H1 (cell line): ENCODE results near the gene GRID1. TPM values are rescaled to one million over a fixed set of nuclear protein-coding genes. Genes with fewer than 3 reads are reported as not detected.

Source experiments
- CTCF ChIA-PET: fragments of 300-600 bp; sonication (Branson Sonifier 250); formaldehyde crosslinking; loops from one replicate; lab custom pipeline; 2021; ENCODE audit not compliant: partially characterized antibody; lab: Charles Lee
- POLR2A ChIA-PET: fragments of 300-600 bp; sonication (Branson Sonifier 250); formaldehyde crosslinking; loops from one replicate; lab custom pipeline; 2021; ENCODE audit warnings: inconsistent platforms; ENCODE audit not compliant: partially characterized antibody; lab: Charles Lee
- DNase-seq, 2 experiments: peaks; one replicate each; pipeline versions ENCODE4 v3.0.0 to v3.0.0-alpha.2; 2010 to 2022; ENCODE audit warnings: low spot score in 2 of 2, low read depth in 1 of 2, mixed read lengths in 1 of 2
- FAIRE-seq: peaks from 2 replicates; lab custom pipeline; 2011; peaks lifted over from hg19 to GRCh38; lab: Jason Lieb, UNC
- H2AFZ ChIP-seq: 2 replicates; pipeline ENCODE4 v1.8.1; 2012; ENCODE audit warnings: low read length, inconsistent platforms
- H2AK5ac ChIP-seq: 2 replicates; pipeline ENCODE4 v1.6.1; 2013; ENCODE audit warnings: low read depth, low read length
- H2BK120ac ChIP-seq: replicated peaks from 2 replicates; pipeline ENCODE3; 2013; ENCODE audit warnings: low read depth, low read length, inconsistent platforms
- H2BK12ac ChIP-seq: 2 replicates; pipeline ENCODE4 v1.6.1; 2013; ENCODE audit warnings: low read depth, low read length
- H2BK15ac ChIP-seq: 2 replicates; pipeline ENCODE4 v1.6.1; 2013; ENCODE audit warnings: low read length
- H2BK20ac ChIP-seq: 2 replicates; pipeline ENCODE4 v1.6.1; 2013; ENCODE audit warnings: low read length
- H2BK5ac ChIP-seq: 2 replicates; pipeline ENCODE4 v1.6.1; 2013; ENCODE audit warnings: low read depth, low read length
- H3K14ac ChIP-seq: 2 replicates; pipeline ENCODE4 v1.6.1; 2013; ENCODE audit warnings: inconsistent platforms; ENCODE audit not compliant: insufficient read length
- H3K18ac ChIP-seq: 2 replicates; pipeline ENCODE4 v1.6.1; 2013; ENCODE audit warnings: low read length; ENCODE audit errors: extremely low read depth
- H3K23ac ChIP-seq: 2 replicates; pipeline ENCODE4 v1.6.1; 2013; ENCODE audit warnings: inconsistent platforms; ENCODE audit not compliant: insufficient read length
- H3K23me2 ChIP-seq: 2 replicates; pipeline ENCODE4 v1.6.1; 2013; ENCODE audit warnings: low read depth, low read length
- H3K27ac ChIP-seq: 2 replicates; pipeline ENCODE4 v1.6.1; 2011; ENCODE audit warnings: low read depth, low read length, inconsistent platforms
- H3K27me3 ChIP-seq, 4 experiments: replicated peaks in 1 of 4; 1 replicate in 1 of 4; 2 replicates in 3 of 4; pipeline versions ENCODE4 v1.6.1 to v1.8.1; 2011 to 2013; ENCODE audit warnings: low read length in 3 of 4, mild to moderate bottlenecking in 3 of 4, inconsistent platforms in 2 of 4, mixed read lengths in 2 of 4, moderate library complexity in 1 of 4; ENCODE audit not compliant: control insufficient read depth in 3 of 4, insufficient read depth in 3 of 4; ENCODE audit errors: extremely low read depth in 1 of 4
- H3K36me3 ChIP-seq, 4 experiments: 2 replicates each; pipeline versions ENCODE4 v1.6.1 to v1.8.1; 2011 to 2013; ENCODE audit warnings: mild to moderate bottlenecking in 4 of 4, low read length in 3 of 4, moderate library complexity in 2 of 4, control low read depth in 1 of 4, inconsistent platforms in 1 of 4; ENCODE audit not compliant: insufficient read depth in 4 of 4, control insufficient read depth in 2 of 4
- H3K4ac ChIP-seq: replicated peaks from 2 replicates; pipeline ENCODE3; 2013; ENCODE audit warnings: low read length, low read depth, mixed read lengths, inconsistent platforms; ENCODE audit not compliant: insufficient read length
- H3K4me1 ChIP-seq, 4 experiments: replicated peaks in 1 of 4; 1 replicate in 1 of 4; 2 replicates in 3 of 4; pipeline versions ENCODE4 v1.6.1 to v1.8.1; 2011 to 2013; ENCODE audit warnings: low read length in 3 of 4, inconsistent platforms in 2 of 4, mixed read lengths in 1 of 4; ENCODE audit not compliant: insufficient read depth in 4 of 4, control insufficient read depth in 3 of 4
- H3K4me2 ChIP-seq, 2 experiments: 2 replicates each; pipeline versions ENCODE4 v1.6.1 to v1.8.1; 2011 to 2013; ENCODE audit warnings: low read depth in 2 of 2, low read length in 2 of 2, control low read depth in 1 of 2, inconsistent platforms in 1 of 2, mild to moderate bottlenecking in 1 of 2; ENCODE audit not compliant: insufficient read depth in 1 of 2
- H3K4me3 ChIP-seq, 4 experiments: fragments of 200-600, 300-600 bp in 1 of 4; sonication (generic), shearing (Covaris generic), sonication (Bioruptor Twin) in 1 of 4; 2 replicates each; pipeline versions ENCODE4 v1.5.1 to v1.8.1; 2011 to 2016; ENCODE audit warnings: low read length in 4 of 4, low read depth in 3 of 4, control low read depth in 2 of 4, inconsistent platforms in 2 of 4, mild to moderate bottlenecking in 2 of 4, mixed read lengths in 1 of 4, moderate library complexity in 1 of 4; ENCODE audit not compliant: insufficient read depth in 2 of 4; ENCODE audit errors: extremely low read depth in 1 of 4
- H3K56ac ChIP-seq: replicated peaks from 2 replicates; pipeline ENCODE3; 2013; ENCODE audit warnings: low read depth, mild to moderate bottlenecking, mixed read lengths, low read length, inconsistent platforms; ENCODE audit not compliant: insufficient read length
- H3K79me1 ChIP-seq: 2 replicates; pipeline ENCODE4 v1.6.1; 2013; ENCODE audit warnings: low read depth, low read length, control low read depth
- H3K79me2 ChIP-seq, 2 experiments: 2 replicates each; pipeline versions ENCODE4 v1.6.1 to v1.8.1; 2012 to 2013; ENCODE audit warnings: low read length in 2 of 2, mild to moderate bottlenecking in 2 of 2, inconsistent platforms in 1 of 2; ENCODE audit not compliant: insufficient read depth in 2 of 2, control insufficient read depth in 1 of 2
- H3K9ac ChIP-seq, 4 experiments: replicated peaks in 1 of 4; 1 replicate in 1 of 4; 2 replicates in 3 of 4; pipeline versions ENCODE4 v1.6.1 to v1.8.1; 2011 to 2013; ENCODE audit warnings: low read depth in 3 of 4, low read length in 3 of 4, control low read depth in 2 of 4, mild to moderate bottlenecking in 2 of 4, moderate library complexity in 2 of 4, inconsistent platforms in 1 of 4; ENCODE audit errors: extremely low read depth in 1 of 4
- H3K9me3 ChIP-seq, 2 experiments: 2 replicates each; pipeline versions ENCODE4 v1.6.1 to v1.8.1; 2012 to 2013; ENCODE audit warnings: mild to moderate bottlenecking in 2 of 2, moderate library complexity in 2 of 2, control low read depth in 1 of 2, inconsistent platforms in 1 of 2, low read depth in 1 of 2, low read length in 1 of 2, mixed read lengths in 1 of 2; ENCODE audit not compliant: insufficient read depth in 2 of 2
- H4K20me1 ChIP-seq, 2 experiments: replicated peaks in 1 of 2; 2 replicates each; pipeline versions ENCODE3 to v1.8.1; 2011 to 2013; ENCODE audit warnings: inconsistent platforms in 2 of 2, low read length in 2 of 2, mild to moderate bottlenecking in 1 of 2; ENCODE audit not compliant: insufficient read depth in 2 of 2, control insufficient read depth in 1 of 2
- H4K5ac ChIP-seq: 2 replicates; pipeline ENCODE4 v1.6.1; 2013; ENCODE audit warnings: low read length, low read depth, mixed read lengths, inconsistent platforms; ENCODE audit not compliant: insufficient read length
- H4K8ac ChIP-seq: 2 replicates; pipeline ENCODE4 v1.8.0; 2013; ENCODE audit warnings: mild to moderate bottlenecking, moderate library complexity, low read length, inconsistent platforms; ENCODE audit not compliant: insufficient read depth; ENCODE audit errors: extremely low read depth
- H4K91ac ChIP-seq: replicated peaks from 2 replicates; pipeline ENCODE3; 2013; ENCODE audit warnings: low read length, mixed read lengths, inconsistent platforms; ENCODE audit not compliant: insufficient read length
- BACH1 ChIP-seq: IDR thresholded peaks from 2 replicates; pipeline ENCODE4 v1.6.1; 2012; ENCODE audit warnings: low read length, improper control_type of control experiment
- BCL11A ChIP-seq, 2 experiments: IDR thresholded peaks; one replicate each; pipeline ENCODE4 v1.6.1; 2011; ENCODE audit warnings: low read depth in 2 of 2, low read length in 2 of 2, mild to moderate bottlenecking in 2 of 2
- BRCA1 ChIP-seq: IDR thresholded peaks from 2 replicates; pipeline ENCODE4 v1.6.1; 2012; ENCODE audit warnings: low read depth, low read length, improper control_type of control experiment
- JUN ChIP-seq: IDR thresholded peaks from 2 replicates; pipeline ENCODE4 v1.6.1; 2011; ENCODE audit warnings: low read depth, mild to moderate bottlenecking, improper control_type of control experiment, low read length
- MAFK ChIP-seq: IDR thresholded peaks from 2 replicates; pipeline ENCODE4 v1.6.1; 2012; ENCODE audit warnings: low read depth, mild to moderate bottlenecking, improper control_type of control experiment, low read length
- PHF8 ChIP-seq: fragments of 200-600 bp; sonication (generic); conservative IDR thresholded peaks from 2 replicates; pipeline ENCODE4 v1.7.1; 2012; ENCODE audit warnings: low read depth, mild to moderate bottlenecking, inconsistent platforms, low read length, moderate library complexity
- SIX5 ChIP-seq: IDR thresholded peaks from 2 replicates; pipeline ENCODE4 v1.6.1; 2011; ENCODE audit warnings: mild to moderate bottlenecking, low read depth, low read length
- WGBS, 2 experiments: shearing (Covaris generic) in 1 of 2; methylation state at CpG; one replicate each; pipeline versions ENCODE4 v1.1.6 to v1.1.7; 2013 to 2015; ENCODE audit warnings: low lambda C conversion rate in 2 of 2, mixed read lengths in 2 of 2, inconsistent platforms in 1 of 2, low coverage in 1 of 2, missing lambda C conversion rate in 1 of 2; ENCODE audit not compliant: insufficient replicate concordance in 2 of 2, insufficient coverage in 1 of 2, insufficient read length in 1 of 2; ENCODE audit errors: extremely low coverage in 1 of 2, missing lambda C conversion rate in 1 of 2; 5-methylcytosine and 5-hydroxymethylcytosine counted together
- polyA plus RNA-seq, 7 experiments: library from polyadenylated mRNA; depleted of rRNA in 3 of 7; stranded (reverse) in 5 of 7; unstranded in 2 of 7; fragments of >200 nt in 5 of 7; fragments of 200-250 nt in 2 of 7; gene quantifications; 1 replicate in 5 of 7; 2 replicates in 1 of 7; 4 replicates in 1 of 7; pipeline versions ENCODE4 v1.2.1 to v1.2.3, GENCODE V29; 2011 to 2013; ENCODE audit warnings: missing spikeins in 2 of 7, mixed read lengths in 2 of 7
- total RNA-seq: library from RNA; stranded (reverse); fragmentation: NEBNext Ultra II Directional; extraction: Animal tissue kit (Norgen Biotek cat#: 25700); gene quantifications from 2 replicates; pipeline ENCODE4 v1.2.1, GENCODE V29; 2021
- TF ChIP-seq, protein P1 (sequence below): IDR thresholded peaks from 2 replicates; pipeline ENCODE4 v1.6.1; 2011; ENCODE audit warnings: low read length, improper control_type of control experiment
- TF ChIP-seq, protein P2 (sequence below): IDR thresholded peaks from 2 replicates; pipeline ENCODE4 v1.6.1; 2012; ENCODE audit warnings: inconsistent platforms

Gene GRID1
- total and polyA plus RNA-seq, 2 of the 8 experiments (the other 6 are each of a cell fraction or from before 2014, with no cell fraction given), result 0.22 to 0.30 TPM

DNA sequence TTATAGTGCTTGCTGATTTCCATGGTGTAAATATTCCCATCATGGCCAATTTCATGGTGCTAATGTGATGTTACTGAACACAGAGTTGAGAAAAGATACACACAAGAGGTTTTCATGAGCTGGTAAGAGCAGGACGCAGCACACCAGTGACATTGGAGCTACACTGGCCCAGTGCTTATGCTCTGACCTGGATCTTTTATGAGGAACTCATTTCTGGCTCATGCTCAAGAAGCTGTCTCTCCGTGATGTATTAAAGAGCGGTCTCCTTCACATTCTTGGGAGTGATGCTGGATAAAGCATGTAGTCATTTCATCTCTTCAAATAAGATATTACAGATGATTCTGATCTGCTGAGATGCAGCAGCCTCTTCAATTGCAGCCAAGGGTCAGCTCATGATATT, 785.2 kb downstream of the GRID1 start:
- Histone ChIP-seq H3K4me1 (no peaks in the 10 kb centered on the region; a peak in 1 of 7 replicates), H3K18ac (no peak overlapping the region), H3K23me2 (no peaks in the 10 kb centered on the region), H3K56ac (no peak overlapping the region), H3K79me1 (no peaks in the 10 kb centered on the region), H2BK12ac (no peak overlapping the region), H3K9me3 (no peaks in the 10 kb centered on the region), H3K4me3 (no peak overlapping the region), H4K8ac (no peak overlapping the region), H2BK20ac (no peak overlapping the region), H2BK120ac (no peak overlapping the region), H3K4me2 (no peak overlapping the region), H3K27me3 (no peaks in the 10 kb centered on the region), H4K5ac (no peak overlapping the region), H3K36me3 (no peaks in the 10 kb centered on the region), H4K20me1 (no peaks in the 10 kb centered on the region), H3K9ac (no peak overlapping the region), H3K4ac (no peak overlapping the region), H3K14ac (no peak overlapping the region), H2AK5ac (no peak overlapping the region), H4K91ac (no peak overlapping the region), H2BK15ac (no peak overlapping the region), H3K79me2 (no peaks in the 10 kb centered on the region), H3K23ac (no peak overlapping the region), H2AFZ (no peak overlapping the region), H3K27ac (no peak overlapping the region), H2BK5ac (no peak overlapping the region)
- DNase-seq (no peak), FAIRE-seq (no peak)
- 91% methylated on average over 3 of the region's 3 CpGs; no CpG with 5 or more reads in 1 of the 2 experiments for WGBS, 2 experiments
- ChIA-PET POLR2A (no interaction called here), CTCF (no interaction called here)
- TF ChIP-seq JUN, result no peak
- TF ChIP-seq SIX5, result no peak
- TF ChIP-seq, protein P1, sequence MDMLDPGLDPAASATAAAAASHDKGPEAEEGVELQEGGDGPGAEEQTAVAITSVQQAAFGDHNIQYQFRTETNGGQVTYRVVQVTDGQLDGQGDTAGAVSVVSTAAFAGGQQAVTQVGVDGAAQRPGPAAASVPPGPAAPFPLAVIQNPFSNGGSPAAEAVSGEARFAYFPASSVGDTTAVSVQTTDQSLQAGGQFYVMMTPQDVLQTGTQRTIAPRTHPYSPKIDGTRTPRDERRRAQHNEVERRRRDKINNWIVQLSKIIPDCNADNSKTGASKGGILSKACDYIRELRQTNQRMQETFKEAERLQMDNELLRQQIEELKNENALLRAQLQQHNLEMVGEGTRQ, result no peak
- no peak for TF ChIP-seq BCL11A (IDR thresholded peaks at IDR 0.05; ENCODE audit: low read depth in 2 of 2, low read length in 2 of 2)
- no peak for TF ChIP-seq BRCA1
- TF ChIP-seq PHF8, result no peak
- TF ChIP-seq, protein P2, sequence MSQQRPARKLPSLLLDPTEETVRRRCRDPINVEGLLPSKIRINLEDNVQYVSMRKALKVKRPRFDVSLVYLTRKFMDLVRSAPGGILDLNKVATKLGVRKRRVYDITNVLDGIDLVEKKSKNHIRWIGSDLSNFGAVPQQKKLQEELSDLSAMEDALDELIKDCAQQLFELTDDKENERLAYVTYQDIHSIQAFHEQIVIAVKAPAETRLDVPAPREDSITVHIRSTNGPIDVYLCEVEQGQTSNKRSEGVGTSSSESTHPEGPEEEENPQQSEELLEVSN, result no peak
- TF ChIP-seq MAFK, result no peak
- TF ChIP-seq BACH1, result no peak
